Activated naive CD4-positive, alpha-beta T cell treated with Interleukin-2 at 50 U/mL for 16 hours (primary cell): Measurements from ENCODE around the gene GFPT2.
"Not testable (repeated sequence)": the region's sequence is repeated elsewhere in the genome, so short reads cannot be mapped to it uniquely, and the experiment has no call there.

Experiments used
- DNase-seq: peaks from one replicate; pipeline ENCODE4 v3.0.0-alpha.2; 2020

Gene GFPT2

DNA sequence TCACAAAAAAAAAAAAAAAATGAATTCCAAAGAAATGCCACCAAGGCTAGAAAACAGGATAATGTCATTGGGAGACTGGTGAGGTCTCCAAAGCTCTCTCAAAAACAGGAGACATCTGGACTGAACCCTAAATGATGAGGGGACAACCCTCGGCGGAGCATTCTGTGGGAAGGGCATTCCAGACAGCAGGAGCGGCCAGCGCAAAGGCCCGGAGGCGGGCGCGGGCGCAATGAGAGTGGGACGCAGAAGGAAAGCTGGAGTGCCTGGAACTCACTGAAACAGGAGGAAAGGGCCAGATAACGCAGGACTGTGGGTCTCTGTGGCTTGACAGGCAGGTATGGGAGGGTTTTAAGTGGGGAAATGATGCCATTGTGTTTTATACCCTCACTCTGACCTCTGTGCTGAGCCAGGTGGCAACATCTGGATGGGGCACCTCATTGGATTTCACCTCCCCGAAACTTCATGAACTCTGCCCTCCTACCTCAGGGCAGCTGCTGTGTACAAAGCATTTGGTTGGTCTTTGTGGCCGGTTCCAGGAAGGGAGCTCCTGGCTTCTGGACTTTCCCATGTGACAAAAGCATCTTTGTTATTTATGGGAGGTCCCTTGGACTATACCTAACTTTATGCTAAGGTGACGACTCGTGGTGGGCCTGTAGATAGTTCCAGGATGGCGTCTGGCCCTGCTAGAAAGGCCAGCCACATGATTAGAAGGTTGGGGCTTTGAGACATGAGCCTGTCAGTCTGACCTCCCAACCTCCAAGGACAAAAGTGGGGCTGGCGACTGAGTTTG lies 49.7 kb downstream of the GFPT2 start:
- no peak for DNase-seq

DNA sequence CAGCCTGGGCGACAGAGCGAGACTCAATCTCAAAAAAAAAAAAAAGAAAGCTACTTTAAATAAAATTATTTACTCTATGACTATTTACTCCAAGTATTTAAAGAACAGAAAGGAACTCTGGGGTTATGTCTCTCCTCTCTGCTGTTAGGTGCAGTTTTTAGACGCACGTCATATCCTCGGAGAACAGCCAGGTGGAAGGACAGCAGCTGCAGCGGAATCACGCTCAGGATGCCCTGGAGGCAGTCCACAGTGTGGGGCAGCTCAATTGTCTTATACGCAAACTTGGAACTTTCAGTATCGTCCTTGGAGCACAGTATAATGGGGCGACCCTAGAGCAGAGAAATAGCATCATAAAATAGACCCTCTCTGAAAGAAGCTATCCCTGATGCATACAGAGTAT lies 50.9 kb downstream of the GFPT2 start:
- no peak for DNase-seq

GRCh38 chr5:180301253-180301652 lies 51.9 kb downstream of the GFPT2 start:
- no peak for DNase-seq

DNA sequence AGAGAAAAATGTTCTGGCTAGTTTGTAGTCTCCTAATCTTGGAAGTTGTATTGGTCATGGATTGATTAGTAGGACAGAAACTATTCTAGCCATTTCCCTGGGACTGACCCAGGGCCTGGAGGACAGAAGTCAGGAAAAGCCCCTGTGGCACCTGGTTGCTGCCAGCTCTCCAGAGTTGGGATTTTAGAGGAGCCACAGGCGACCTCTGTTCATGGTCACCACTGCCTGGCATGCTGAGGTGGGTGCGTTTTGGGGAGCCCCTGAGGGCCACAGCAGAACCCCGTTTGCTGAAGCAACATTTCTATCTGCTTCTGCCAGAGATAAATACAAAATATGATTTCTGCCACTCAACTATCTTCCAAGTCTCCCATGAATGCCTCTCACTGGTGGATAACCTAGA lies 53.6 kb downstream of the GFPT2 start:
- DNase-seq, result no peak

DNA sequence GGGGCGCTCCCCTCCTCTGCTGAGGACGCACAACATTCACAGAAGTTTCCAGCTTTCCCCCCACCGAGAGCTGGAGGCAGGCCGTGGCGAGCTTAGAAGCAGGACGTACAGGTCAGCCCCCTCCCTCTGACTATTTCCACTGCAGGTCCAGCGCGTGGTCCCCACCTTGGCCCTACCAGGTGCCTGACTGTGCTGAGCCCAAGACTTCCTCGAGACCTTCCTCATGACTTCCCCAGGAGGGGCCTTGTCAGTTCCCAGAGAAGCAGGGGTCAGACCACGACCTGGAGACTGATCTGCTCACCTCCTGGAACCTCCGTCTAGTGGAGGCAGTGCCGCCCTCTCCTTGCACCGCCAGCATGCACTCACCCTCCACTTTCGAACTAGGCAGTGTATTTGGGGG lies 54.1 kb downstream of the GFPT2 start:
- DNase-seq, result not testable (repeated sequence)

- no peak for DNase-seq
Observed at GRCh38 chr5:180297587-180298282, 55.4 kb downstream of the GFPT2 start.

GRCh38 chr5:180296771-180297170 lies 56.4 kb downstream of the GFPT2 start:
- no peak for DNase-seq

GRCh38 chr5:180294913-180295555 lies 58.1 kb downstream of the GFPT2 start:
- DNase-seq, result no peak

GRCh38 chr5:180294411-180294810 lies 58.7 kb downstream of the GFPT2 start:
- no peak for DNase-seq

DNA sequence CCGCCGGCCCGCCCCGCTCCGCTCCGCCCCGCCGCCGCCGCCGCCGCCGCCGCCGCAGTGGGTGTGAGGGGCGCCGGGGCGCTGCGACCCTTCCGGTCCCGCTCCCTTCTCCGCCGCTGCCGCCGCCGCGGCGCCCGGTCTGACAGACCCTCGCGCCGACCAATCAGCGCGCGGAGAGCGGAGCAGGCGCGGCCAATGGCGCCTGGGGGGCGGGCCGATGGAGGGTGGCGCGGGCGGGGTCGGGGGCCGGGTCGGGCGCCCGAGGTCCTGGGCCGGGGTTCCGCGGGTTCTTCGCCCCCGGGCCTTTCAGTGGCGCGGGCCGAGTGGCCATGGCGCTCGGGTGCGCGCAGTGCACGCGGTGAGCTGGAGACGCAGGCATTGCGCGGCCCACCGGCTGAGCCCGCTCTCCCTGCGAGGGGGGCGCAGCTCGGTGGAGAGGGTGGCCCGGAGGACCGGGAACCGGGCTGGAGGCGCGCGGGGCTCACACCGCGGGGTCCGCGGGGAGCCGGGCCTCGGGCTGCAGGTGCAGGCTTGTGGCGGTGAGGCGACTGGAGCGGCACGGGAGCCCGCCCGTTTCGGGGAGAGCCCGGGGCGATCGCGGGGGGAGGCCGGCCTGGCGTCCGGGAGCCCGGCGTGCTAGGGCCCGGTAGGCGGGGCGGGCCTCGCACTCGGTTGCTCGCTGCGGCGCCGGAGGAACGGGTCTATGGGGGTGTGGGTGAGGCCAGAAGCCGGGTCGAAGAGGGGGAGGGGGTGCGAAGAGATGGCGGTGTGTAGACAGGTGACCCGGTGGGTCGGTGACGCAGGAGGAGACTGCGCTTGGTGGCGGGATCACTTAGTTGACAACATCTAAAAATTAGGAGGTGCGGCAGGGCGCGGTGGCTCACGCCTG lies 60.9 kb downstream of the GFPT2 start, which contains the start of gene MAPK9:
Gene MAPK9 (minus strand): TSS at position 141 of the 889 bp plus-strand sequence. CDS start 11,522 bp downstream, outside the sequence.
- peak; percentile 84 for DNase-seq

DNA sequence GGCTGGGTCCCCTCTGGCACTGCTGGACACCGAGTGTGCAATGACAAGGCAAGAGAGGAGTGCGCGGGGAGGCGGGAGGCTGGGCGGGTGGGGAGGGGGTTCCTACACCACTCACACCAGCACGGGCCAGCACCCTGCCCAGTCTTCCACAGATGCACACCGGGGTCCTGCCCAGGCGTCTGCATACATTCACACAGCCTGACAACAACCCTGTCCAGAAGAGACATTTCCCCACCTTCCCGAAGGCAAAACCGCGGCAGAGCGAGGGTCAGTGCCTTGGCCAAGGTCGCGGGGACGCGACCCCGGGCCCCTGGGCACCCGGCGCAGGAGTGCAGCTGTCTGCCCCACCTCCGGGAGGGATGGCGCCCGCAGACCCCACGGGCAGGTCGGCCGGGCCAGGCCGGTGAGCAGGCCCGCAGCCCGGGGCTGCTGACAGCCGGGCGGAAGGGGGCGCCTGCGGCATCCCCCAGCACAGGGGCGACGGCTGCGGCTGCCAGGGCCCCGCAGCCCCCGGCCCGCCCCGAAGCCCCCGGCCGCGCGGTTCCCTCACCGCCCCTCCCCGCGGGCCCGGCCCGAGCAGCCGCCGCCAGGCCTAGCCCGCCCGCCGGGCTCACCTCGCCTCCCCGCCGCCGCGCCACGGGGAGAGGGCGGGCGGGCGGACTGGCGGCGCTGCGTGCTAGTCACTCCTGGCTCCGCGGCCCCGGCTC lies 61.7 kb downstream of the GFPT2 start:
- no peak for DNase-seq

DNA sequence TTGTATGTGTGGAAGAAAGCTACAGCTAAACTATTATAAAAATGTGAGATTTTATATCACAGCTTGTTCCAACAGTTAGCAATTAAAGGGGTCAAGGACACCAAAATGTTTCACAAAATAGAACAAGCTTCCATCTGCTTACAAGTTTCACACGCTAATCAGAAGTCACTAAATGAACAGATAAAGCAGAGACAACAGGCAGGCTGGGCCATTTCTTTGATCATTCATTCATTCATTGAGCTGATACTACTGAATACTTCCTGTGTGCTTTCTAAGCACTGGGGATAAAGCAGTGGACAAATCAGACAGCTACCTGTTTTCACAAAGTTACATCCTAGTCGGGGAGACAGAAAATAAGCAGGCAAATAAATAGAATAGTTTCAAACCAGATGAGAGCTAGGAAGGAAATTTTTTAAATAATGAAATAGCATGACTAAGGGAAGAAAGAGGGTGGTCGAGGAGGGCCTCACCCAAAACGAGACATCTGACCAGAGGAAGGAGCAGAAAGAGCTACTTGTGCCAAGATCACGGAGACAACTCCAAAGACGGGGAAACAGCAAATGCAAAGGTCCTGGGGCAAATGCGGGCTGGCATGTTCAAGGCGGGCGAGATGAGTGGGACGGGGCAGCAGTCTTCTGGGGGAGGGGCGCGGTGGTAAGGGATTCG lies 62.4 kb downstream of the GFPT2 start:
- no peak for DNase-seq

GRCh38 chr5:180289966-180290365 lies 63.2 kb downstream of the GFPT2 start:
- DNase-seq, result no peak

GRCh38 chr5:180289433-180289832 lies 63.7 kb downstream of the GFPT2 start:
- no peak for DNase-seq

- DNase-seq, result no peak
Observed at GRCh38 chr5:180287868-180288267, 65.3 kb downstream of the GFPT2 start.

DNA sequence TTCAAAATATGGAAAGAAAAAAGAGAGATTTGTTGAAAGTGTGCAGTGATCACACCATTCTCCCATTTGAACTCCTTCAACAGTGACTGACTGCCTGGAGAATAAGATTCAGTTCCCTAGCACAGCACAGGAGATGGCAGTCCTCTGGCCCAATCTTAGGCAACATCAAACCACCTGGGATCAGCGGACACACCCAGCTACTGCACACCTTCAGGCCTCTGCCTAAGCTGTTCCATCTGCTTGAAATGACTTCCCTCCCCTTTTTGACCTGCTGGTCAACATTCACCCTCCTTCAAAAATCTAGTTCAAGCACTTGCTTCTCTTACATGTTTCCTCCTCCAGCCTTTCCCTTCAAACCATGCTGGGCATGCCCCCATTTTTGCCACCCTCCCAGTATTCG lies 65.7 kb downstream of the GFPT2 start:
- no peak for DNase-seq

GRCh38 chr5:180284149-180284548 lies 69.0 kb downstream of the GFPT2 start:
- no peak for DNase-seq

DNA sequence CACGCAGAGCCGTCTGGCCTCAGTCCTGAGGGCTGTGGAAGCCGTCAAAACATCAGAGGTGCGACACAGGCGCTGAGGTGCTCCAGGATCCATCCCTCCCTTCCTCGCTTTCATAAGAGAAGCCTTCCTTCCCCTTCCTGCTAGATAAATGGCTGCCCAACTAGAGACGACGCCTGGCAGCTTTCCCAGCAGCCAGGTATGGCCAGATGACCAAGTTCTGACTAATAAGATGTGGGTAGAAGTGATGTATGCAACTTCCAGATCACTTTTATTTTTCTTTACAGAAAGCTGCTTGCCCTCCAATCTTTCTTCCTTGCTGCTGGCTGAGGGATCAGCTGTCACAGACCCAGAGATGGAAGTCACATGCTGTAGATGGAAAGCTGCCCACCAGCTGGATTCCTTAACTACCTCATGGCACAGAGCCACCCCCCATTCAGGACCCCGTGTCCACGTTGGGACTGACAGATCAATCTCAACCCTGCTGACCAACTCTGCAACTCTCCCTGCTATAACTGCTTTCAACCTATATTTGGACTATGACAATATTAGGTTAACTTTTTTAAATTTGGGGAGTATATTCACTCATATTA lies 70.0 kb downstream of the GFPT2 start:
- no peak for DNase-seq

GRCh38 chr5:180282281-180282680 lies 70.9 kb downstream of the GFPT2 start:
- no peak for DNase-seq

GRCh38 chr5:180281706-180282105 lies 71.4 kb downstream of the GFPT2 start:
- no peak for DNase-seq

GRCh38 chr5:180274695-180275094 lies 78.4 kb downstream of the GFPT2 start:
- DNase-seq, result no peak
